ENCODE data around the gene PPM1F. TPM values are rescaled to one million over a fixed set of nuclear protein-coding genes. Genes with fewer than 3 reads are reported as not detected.

Gene PPM1F
- total RNA-seq, 4 donors from 2014 or later: 22.9 to 78.0 (median 36.8) TPM

DNA sequence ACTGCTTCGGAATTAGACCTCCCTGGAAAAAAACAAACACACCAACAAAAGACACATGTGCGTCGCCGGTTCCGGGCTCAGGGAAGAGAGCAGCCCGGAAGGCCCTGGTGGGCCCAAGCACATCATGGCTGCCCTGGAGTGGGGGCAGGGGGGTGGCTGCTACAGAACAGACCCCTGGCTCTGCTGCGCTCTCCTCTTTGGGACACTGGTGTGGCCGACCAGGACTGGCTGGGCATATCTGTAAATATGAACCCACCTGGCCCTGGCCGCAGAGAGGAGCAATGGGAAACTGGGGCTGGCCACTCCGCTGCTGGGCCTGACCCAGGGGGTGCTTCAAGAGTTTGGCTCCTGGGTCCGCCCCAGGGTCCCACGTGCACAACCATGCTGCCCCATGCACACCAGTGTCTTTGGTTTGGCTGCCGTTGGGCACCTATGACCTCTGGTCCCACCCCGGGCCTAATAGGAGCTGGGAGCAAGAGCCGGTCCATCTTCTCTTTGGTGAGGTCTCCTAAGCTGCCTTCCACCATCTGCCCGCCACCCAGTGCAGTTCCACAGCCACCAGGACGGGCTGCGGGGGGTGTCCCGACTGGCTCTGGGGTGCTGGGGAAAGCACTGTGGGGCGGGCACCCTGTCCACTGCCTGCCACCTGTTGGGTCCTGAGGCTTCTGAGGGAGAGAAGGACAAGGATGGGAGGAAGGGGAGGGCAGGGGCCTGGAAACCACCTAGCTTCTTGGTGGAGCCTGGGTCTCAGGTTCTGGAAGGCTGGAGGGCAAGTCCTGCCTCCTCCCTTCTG, 30.1 kb downstream of the PPM1F start:
- WGBS, 2 donors (ENCODE audit: low coverage in 1 of 2): 72 to 98% methylated on average over 3 to 8 of the region's 20 CpGs
- no peaks in the 10 kb centered on the region for H3K27me3 ChIP-seq
- no peak overlapping the region for H3K27ac ChIP-seq
- no peak for TF ChIP-seq POLR2AphosphoS5 (IDR thresholded peaks at IDR 0.05)
- TF ChIP-seq, protein P1, sequence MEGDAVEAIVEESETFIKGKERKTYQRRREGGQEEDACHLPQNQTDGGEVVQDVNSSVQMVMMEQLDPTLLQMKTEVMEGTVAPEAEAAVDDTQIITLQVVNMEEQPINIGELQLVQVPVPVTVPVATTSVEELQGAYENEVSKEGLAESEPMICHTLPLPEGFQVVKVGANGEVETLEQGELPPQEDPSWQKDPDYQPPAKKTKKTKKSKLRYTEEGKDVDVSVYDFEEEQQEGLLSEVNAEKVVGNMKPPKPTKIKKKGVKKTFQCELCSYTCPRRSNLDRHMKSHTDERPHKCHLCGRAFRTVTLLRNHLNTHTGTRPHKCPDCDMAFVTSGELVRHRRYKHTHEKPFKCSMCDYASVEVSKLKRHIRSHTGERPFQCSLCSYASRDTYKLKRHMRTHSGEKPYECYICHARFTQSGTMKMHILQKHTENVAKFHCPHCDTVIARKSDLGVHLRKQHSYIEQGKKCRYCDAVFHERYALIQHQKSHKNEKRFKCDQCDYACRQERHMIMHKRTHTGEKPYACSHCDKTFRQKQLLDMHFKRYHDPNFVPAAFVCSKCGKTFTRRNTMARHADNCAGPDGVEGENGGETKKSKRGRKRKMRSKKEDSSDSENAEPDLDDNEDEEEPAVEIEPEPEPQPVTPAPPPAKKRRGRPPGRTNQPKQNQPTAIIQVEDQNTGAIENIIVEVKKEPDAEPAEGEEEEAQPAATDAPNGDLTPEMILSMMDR (IDR thresholded peaks at IDR 0.05): no peak
- no peak for TF ChIP-seq POLR2A (IDR thresholded peaks at IDR 0.05)
- no peak for TF ChIP-seq EP300 (IDR thresholded peaks at IDR 0.05)
- H3K36me3 ChIP-seq: peaks cover 0 to 85% of the 10 kb centered on the region in 2 donors
- H3K4me3 ChIP-seq: no peak overlapping the region
- ATAC-seq: no peak
- no peaks in the 10 kb centered on the region for H3K9me3 ChIP-seq
- H3K4me1 ChIP-seq: peaks cover 0 to 3% (median 0%) of the 10 kb centered on the region in 3 donors

- peaks cover 0 to 11% (median 7%) of the 10 kb centered on the region in 3 donors for H3K4me1 ChIP-seq
- H3K27ac ChIP-seq: no peak overlapping the region
- no peaks in the 10 kb centered on the region for H3K9me3 ChIP-seq
- H3K27me3 ChIP-seq: no peaks in the 10 kb centered on the region
- peaks cover 0 to 76% of the 10 kb centered on the region in 2 donors for H3K36me3 ChIP-seq
- H3K4me3 ChIP-seq: no peak overlapping the region
- ATAC-seq: no peak
- TF ChIP-seq POLR2A (IDR thresholded peaks at IDR 0.05): no peak
- TF ChIP-seq EP300 (IDR thresholded peaks at IDR 0.05): no peak
- TF ChIP-seq, protein P1 (IDR thresholded peaks at IDR 0.05): no peak
- TF ChIP-seq POLR2AphosphoS5 (IDR thresholded peaks at IDR 0.05): no peak
- 92% methylated on average over 2 of the region's 8 CpGs; no CpG with 5 or more reads in 1 of the 2 donors for WGBS, 2 donors (ENCODE audit: low coverage in 1 of 2)
Observed at GRCh38 chr22:21921729-21922128, 30.9 kb downstream of the PPM1F start.

GRCh38 chr22:21921184-21921721, 31.4 kb downstream of the PPM1F start:
- no peak overlapping the region for H3K27ac ChIP-seq
- no peak for ATAC-seq

GRCh38 chr22:21920341-21921183, 32.1 kb downstream of the PPM1F start:
- Histone ChIP-seq H3K9me3 (no peaks in the 10 kb centered on the region), H3K27ac (no peak overlapping the region), H3K27me3 (no peaks in the 10 kb centered on the region), H3K4me1 (peaks cover 0 to 13% (median 7%) of the 10 kb centered on the region in 3 donors), H3K4me3 (no peak overlapping the region), H3K36me3 (peaks cover 0 to 65% of the 10 kb centered on the region in 2 donors)
- ATAC-seq: no peak
- TF ChIP-seq POLR2A (IDR thresholded peaks at IDR 0.05) (no peak), EP300 (IDR thresholded peaks at IDR 0.05) (no peak), POLR2AphosphoS5 (IDR thresholded peaks at IDR 0.05) (no peak)
- TF ChIP-seq, protein P1 (IDR thresholded peaks at IDR 0.05): no peak
- 58 to 74% methylated on average over 3 to 5 of the region's 16 CpGs for WGBS, 2 donors (ENCODE audit: low coverage in 1 of 2)

More at GRCh38 chr22:21921184-21921721, 31.4 kb downstream of the PPM1F start:
- Histone ChIP-seq H3K4me1 (peaks cover 0 to 13% (median 7%) of the 10 kb centered on the region in 3 donors), H3K27me3 (no peaks in the 10 kb centered on the region), H3K9me3 (no peaks in the 10 kb centered on the region), H3K4me3 (no peak overlapping the region), H3K36me3 (peaks cover 0 to 71% of the 10 kb centered on the region in 2 donors)
- 60% methylated on average over 2 of the region's 13 CpGs; no CpG with 5 or more reads in 1 of the 2 donors for WGBS, 2 donors (ENCODE audit: low coverage in 1 of 2)
- TF ChIP-seq, protein P1 (IDR thresholded peaks at IDR 0.05): no peak
- TF ChIP-seq EP300 (IDR thresholded peaks at IDR 0.05) (no peak), POLR2A (IDR thresholded peaks at IDR 0.05) (no peak), POLR2AphosphoS5 (IDR thresholded peaks at IDR 0.05) (no peak)
